OCI-LY3 (cell line): Measurements from ENCODE around the gene P2RX3.

Experiments
- H2AFZ ChIP-seq: fragments of 200-600, 300-600 bp; shearing (Covaris generic); 2 replicates; pipeline ENCODE4 v1.6.0; 2014; ENCODE audit warnings: antibody characterized with exemption, low read depth, low read length
- H3K27ac ChIP-seq: fragments of 200-600, 300-600 bp; sonication (generic); 2 replicates; pipeline ENCODE4 v1.5.1; 2014; ENCODE audit warnings: mild to moderate bottlenecking, low read length, moderate library complexity, mixed read lengths
- H3K27me3 ChIP-seq: fragments of 200-600, 300-600 bp; sonication (generic); 2 replicates; pipeline ENCODE4 v1.6.1; 2014; ENCODE audit warnings: low read depth, low read length, mixed read lengths
- H3K36me3 ChIP-seq: fragments of 200-600, 300-600 bp; sonication (generic); replicated peaks from 2 replicates; pipeline ENCODE3; 2014; ENCODE audit warnings: low read depth, low read length, mixed read lengths
- H3K4me1 ChIP-seq: fragments of 300-600, 200-600 bp; sonication (generic); 2 replicates; pipeline ENCODE4 v1.6.1; 2014; ENCODE audit warnings: low read length, mixed read lengths
- H3K4me2 ChIP-seq: fragments of 200-600, 300-600 bp; sonication (generic); 2 replicates; pipeline ENCODE4 v1.6.1; 2014; ENCODE audit warnings: low read length, mixed read lengths
- H3K4me3 ChIP-seq: fragments of 300-600, 200-600 bp; sonication (generic); 2 replicates; pipeline ENCODE4 v1.5.1; 2014; ENCODE audit warnings: antibody characterized with exemption, mild to moderate bottlenecking, low read length, moderate library complexity
- H3K79me2 ChIP-seq: fragments of 300-600, 200-600 bp; shearing (Covaris generic); 2 replicates; pipeline ENCODE4 v1.6.1; 2014; ENCODE audit warnings: mild to moderate bottlenecking, low read length, mixed read lengths
- H3K9ac ChIP-seq: fragments of 300-600, 200-600 bp; shearing (Covaris generic); 2 replicates; pipeline ENCODE4 v1.6.0; 2014; ENCODE audit warnings: mild to moderate bottlenecking, low read length, moderate library complexity
- H3K9me3 ChIP-seq: fragments of 200-600, 300-600 bp; shearing (Covaris generic); 2 replicates; pipeline ENCODE4 v1.6.1; 2014; ENCODE audit warnings: low read length, mixed read lengths; ENCODE audit not compliant: insufficient read depth
- H4K20me1 ChIP-seq: fragments of 200-600, 300-600 bp; sonication (generic); 2 replicates; pipeline ENCODE4 v1.6.1; 2016; ENCODE audit warnings: low read length, mixed read lengths; ENCODE audit not compliant: insufficient read depth
- CTCF ChIP-seq: fragments of 200-600, 300-600 bp; sonication (generic); IDR thresholded peaks from 2 replicates; pipeline ENCODE4 v1.5.1; 2014; ENCODE audit warnings: antibody characterized with exemption, low read length, low read depth
- EZH2phosphoT487 ChIP-seq: fragments of 200-600 bp; shearing (Covaris generic); IDR thresholded peaks from 2 replicates; pipeline ENCODE4 v1.6.1; 2018; ENCODE audit warnings: antibody characterized with exemption, mixed run types, low read depth

P2RX3 gene

GRCh38 chr11:57349491-57350274 is 11.5 kb downstream of the P2RX3 start:
- Histone ChIP-seq H3K79me2 (no peaks in the 10 kb centered on the region), H4K20me1 (no peaks in the 10 kb centered on the region), H2AFZ (no peak overlapping the region), H3K27ac (no peak overlapping the region), H3K27me3 (no peaks in the 10 kb centered on the region), H3K4me1 (peaks cover 29% of the 10 kb centered on the region), H3K4me2 (peak overlapping the region; percentile 30; the same call in 1 of the 2 replicates), H3K4me3 (no peak overlapping the region), H3K36me3 (no peaks in the 10 kb centered on the region), H3K9ac (no peak overlapping the region), H3K9me3 (no peaks in the 10 kb centered on the region)
- TF ChIP-seq EZH2phosphoT487, result no peak
- TF ChIP-seq CTCF, result peak; percentile 75

GRCh38 chr11:57353036-57353435 is 14.9 kb downstream of the P2RX3 start:
- no peak for TF ChIP-seq CTCF
- H3K9ac ChIP-seq, result no peak overlapping the region
- H3K4me1 ChIP-seq, result peaks cover 42% of the 10 kb centered on the region
- H3K79me2 ChIP-seq, result no peaks in the 10 kb centered on the region
- no peak overlapping the region for H2AFZ ChIP-seq
- no peak overlapping the region for H3K4me2 ChIP-seq
- H3K4me3 ChIP-seq, result no peak overlapping the region
- H3K36me3 ChIP-seq, result no peaks in the 10 kb centered on the region
- H3K27ac ChIP-seq, result no peak overlapping the region
- H4K20me1 ChIP-seq, result no peaks in the 10 kb centered on the region
- no peaks in the 10 kb centered on the region for H3K27me3 ChIP-seq
- H3K9me3 ChIP-seq, result no peaks in the 10 kb centered on the region

- Histone ChIP-seq H3K4me3 (no peak overlapping the region), H2AFZ (no peak overlapping the region), H3K27me3 (no peaks in the 10 kb centered on the region), H3K36me3 (no peaks in the 10 kb centered on the region), H3K9me3 (no peaks in the 10 kb centered on the region), H3K4me1 (peaks cover 47% of the 10 kb centered on the region), H3K9ac (no peak overlapping the region), H3K27ac (no peak overlapping the region), H3K4me2 (no peak overlapping the region), H3K79me2 (no peaks in the 10 kb centered on the region), H4K20me1 (no peaks in the 10 kb centered on the region)
- TF ChIP-seq EZH2phosphoT487, result no peak
- no peak for TF ChIP-seq CTCF
These were observed 15.3 kb downstream of the P2RX3 start for GRCh38 chr11:57353446-57353845.

- Histone ChIP-seq H3K9me3 (no peaks in the 10 kb centered on the region), H3K27ac (no peak overlapping the region), H3K4me1 (peaks cover 51% of the 10 kb centered on the region), H4K20me1 (no peaks in the 10 kb centered on the region), H3K79me2 (no peaks in the 10 kb centered on the region), H3K4me2 (no peak overlapping the region), H3K4me3 (no peak overlapping the region), H3K9ac (no peak overlapping the region), H2AFZ (no peak overlapping the region), H3K36me3 (no peaks in the 10 kb centered on the region), H3K27me3 (no peaks in the 10 kb centered on the region)
- TF ChIP-seq CTCF (no peak), EZH2phosphoT487 (no peak)
These were observed 15.7 kb downstream of the P2RX3 start for GRCh38 chr11:57353852-57354251.
